Heart left ventricle (tissue), 16 donors: ENCODE data around the gene CSF3R. TPM values are rescaled to one million over a fixed set of nuclear protein-coding genes. Genes with fewer than 3 reads are reported as not detected.

Experiments used
- ATAC-seq, 4 donors: fragments of 200-7000 bp; cut with Tn5 transposase; one replicate each; pipeline ENCODE4 v1.9.1; 2020 to 2022; ENCODE audit warnings: moderate library complexity in 4 of 4, mild to moderate bottlenecking in 3 of 4, moderate number of reproducible peaks in 1 of 4
- DNase-seq, 5 donors: peaks; one replicate each; pipeline ENCODE4 v3.0.0-alpha.2; 2020
- H3K27ac ChIP-seq, 12 donors: fragments of 200-600 bp; sonication (generic) in 4 of 12; one replicate each; pipeline versions ENCODE4 v1.5.0 to v1.8.0; 2016 to 2022; ENCODE audit warnings: mild to moderate bottlenecking in 2 of 12
- H3K27me3 ChIP-seq, 9 donors: fragments of 200-600 bp; sonication (generic) in 2 of 9; one replicate each; pipeline versions ENCODE4 v1.5.1 to v1.8.0; 2016 to 2022; ENCODE audit warnings: mild to moderate bottlenecking in 3 of 9
- H3K36me3 ChIP-seq, 9 donors: fragments of 200-600 bp; sonication (generic) in 2 of 9; one replicate each; pipeline versions ENCODE4 v1.5.0 to v1.8.0; 2018 to 2022; ENCODE audit warnings: mild to moderate bottlenecking in 2 of 9
- H3K4me1 ChIP-seq, 12 donors: fragments of 200-600 bp; sonication (generic) in 4 of 12; one replicate each; pipeline versions ENCODE4 v1.5.0 to v1.8.0; 2016 to 2022; ENCODE audit warnings: mild to moderate bottlenecking in 3 of 12
- H3K4me3 ChIP-seq, 12 donors: fragments of 200-600 bp; sonication (generic) in 4 of 12; one replicate each; pipeline versions ENCODE4 v1.5.0 to v1.8.0; 2017 to 2022; ENCODE audit warnings: mild to moderate bottlenecking in 9 of 12, moderate library complexity in 4 of 12
- H3K9me3 ChIP-seq, 12 donors: fragments of 200-600 bp; sonication (generic) in 4 of 12; one replicate each; pipeline versions ENCODE4 v1.5.0 to v1.8.0; 2016 to 2022; ENCODE audit warnings: mild to moderate bottlenecking in 1 of 12
- POLR2A ChIP-seq, 2 donors: fragments of 450-650 bp; IDR thresholded peaks; one replicate each; pipeline ENCODE4 v1.6.1; 2017; ENCODE audit warnings: antibody characterized with exemption in 2 of 2, mild to moderate bottlenecking in 2 of 2, moderate library complexity in 2 of 2
- WGBS, 4 donors: extraction: QIAGEN DNeasy Blood & Tissue Kit in 2 of 4; methylation state at CpG; one replicate each; pipeline versions ENCODE4 v1.1.5 to v1.1.7; 2013 to 2018; 5-methylcytosine and 5-hydroxymethylcytosine counted together
- intact Hi-C, 10 donors: fragments of 100-400 bp; cut with DNase I; formaldehyde crosslinking; loops; one replicate each; pipeline versions ENCODE4 v1.11.1 to v1.14.2; 2022
- polyA plus RNA-seq, 2 donors: library from polyadenylated mRNA; stranded (reverse); fragments of 200-250 nt; gene quantifications; one replicate each; pipeline ENCODE4 v1.2.3, GENCODE V29; 2013
- total RNA-seq, 9 donors: library from RNA; depleted of rRNA in 2 of 9; stranded (reverse); fragments of >200 nt in 2 of 9; fragmentation: NEBNext Ultra II Directional in 3 of 9; extraction: Animal tissue kit (Norgen Biotek cat#: 25700) in 3 of 9; gene quantifications; one replicate each; pipeline versions ENCODE4 v1.1.0 to v1.2.4, GENCODE V29; 2016 to 2023
- TF ChIP-seq, protein P1 (sequence below), 12 donors: fragments of 200-600 bp; sonication (generic) in 4 of 12; IDR thresholded peaks; one replicate each; pipeline versions ENCODE4 v1.5.0 to v1.8.0; 2018 to 2022; ENCODE audit warnings: antibody characterized with exemption in 12 of 12, mild to moderate bottlenecking in 5 of 12
- donor health status: ischemic (EF 13 %, LVEDD 7.1; RV severe dilation, severe dysfunction).
- donor health status: healthy with polysubstance abuse.
- donor health status: DM: no; HTN: yes; CAD: no.
- donor health status: DM: no; HTN: no; CAD: no.
- donor health status: ischemic (EF 25% LVEDD 6.9; RV normal size, moderate dysfunction).
- donor health status: ischemic (EF 25% LVEDD 5.7; RV mildly dilated, moderate dysfunction).
- donor health status: healthy.
- donor health status: DM: yes; HTN: yes; CAD: no.
- donor health status: ischemic (EF 35%, LVEDD 5.7; RV mildly dilated, moderate dysfunction).
- donor health status: nonischemic (EF 11% LVEDD 7.7; RV severe dilation, severe dysfunction).
- donor health status: DM: yes; HTN: yes; CAD: no.
- donor health status: PGD.
- donor health status: ischemic (EF 29% LVEDD 5.4; RV normal size, mild dysfunction).
- donor health status: nonischemic (EF 23%, LVEDD 6.1; RV moderate dilation, normal function).

Gene CSF3R
- total and polyA plus RNA-seq, 11 donors, result 1.5 to 22.7 (median 4.1) TPM

DNA sequence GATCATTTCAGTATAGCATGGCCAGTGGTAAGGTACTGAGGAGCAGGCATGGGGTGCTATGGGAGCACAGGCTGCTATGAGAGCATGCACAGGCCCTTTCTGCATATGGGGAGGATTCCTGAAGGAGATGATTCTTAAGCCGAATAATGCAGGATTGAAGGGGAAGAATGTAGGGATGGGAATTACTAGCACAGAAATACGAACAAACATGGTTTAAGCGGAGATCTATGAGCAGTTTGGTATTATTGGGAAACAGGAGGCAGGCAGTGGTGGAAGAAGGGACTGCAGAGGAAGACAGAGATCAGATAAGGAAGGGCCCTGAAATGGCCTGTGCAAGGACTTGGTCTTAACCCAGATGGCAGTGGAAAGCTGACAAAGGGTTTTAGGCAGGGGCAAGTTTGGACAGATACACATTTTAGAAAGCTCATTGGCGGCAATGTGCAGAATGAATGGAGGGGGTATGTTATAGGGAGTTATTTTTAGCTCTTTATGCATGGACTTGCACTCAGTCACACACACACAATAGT, 34.1 kb downstream of the CSF3R start:
- H3K36me3 ChIP-seq, result no peaks in the 10 kb centered on the region
- no peak for TF ChIP-seq POLR2A (IDR thresholded peaks at IDR 0.05)
- no peaks in the 10 kb centered on the region for H3K9me3 ChIP-seq
- no peak overlapping the region for H3K27ac ChIP-seq
- no peak overlapping the region for H3K4me3 ChIP-seq
- no peak for ATAC-seq
- DNase-seq, result no peak
- 88 to 92% (median 90%) methylated on average over 4 of the region's 4 CpGs for WGBS, 4 donors
- peaks cover 0 to 27% (median 7%) of the 10 kb centered on the region in 12 donors for H3K4me1 ChIP-seq
- intact Hi-C loops, result no loop called here
- H3K27me3 ChIP-seq, result no peaks in the 10 kb centered on the region

DNA sequence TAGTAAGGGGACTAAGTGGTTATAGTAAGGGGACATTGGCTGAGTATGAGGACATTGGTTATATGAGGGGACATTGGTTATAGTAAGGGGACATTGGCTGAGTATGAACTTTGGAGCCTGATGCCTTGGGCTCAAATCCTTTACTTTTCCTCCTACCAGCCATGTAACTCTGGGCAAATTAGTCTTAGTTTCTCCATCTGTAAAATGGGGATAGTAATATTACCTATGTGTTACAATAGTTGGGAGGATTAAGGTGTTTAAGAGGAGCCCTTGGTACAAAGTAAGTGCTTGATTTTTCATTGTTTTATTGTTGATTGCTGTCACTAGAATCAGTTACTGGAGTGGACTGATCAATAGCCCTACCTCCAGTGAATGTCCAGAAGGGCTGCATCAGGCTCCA, 35.3 kb downstream of the CSF3R start:
- Histone ChIP-seq H3K36me3 (peaks cover 0 to 4% (median 0%) of the 10 kb centered on the region in 9 donors), H3K27me3 (no peaks in the 10 kb centered on the region), H3K4me1 (peaks cover 0 to 27% (median 7%) of the 10 kb centered on the region in 12 donors), H3K27ac (no peak overlapping the region), H3K4me3 (no peak overlapping the region), H3K9me3 (no peaks in the 10 kb centered on the region)
- ATAC-seq (no peak), DNase-seq (no peak)
- intact Hi-C loops, result no loop called here
- TF ChIP-seq, protein P1, sequence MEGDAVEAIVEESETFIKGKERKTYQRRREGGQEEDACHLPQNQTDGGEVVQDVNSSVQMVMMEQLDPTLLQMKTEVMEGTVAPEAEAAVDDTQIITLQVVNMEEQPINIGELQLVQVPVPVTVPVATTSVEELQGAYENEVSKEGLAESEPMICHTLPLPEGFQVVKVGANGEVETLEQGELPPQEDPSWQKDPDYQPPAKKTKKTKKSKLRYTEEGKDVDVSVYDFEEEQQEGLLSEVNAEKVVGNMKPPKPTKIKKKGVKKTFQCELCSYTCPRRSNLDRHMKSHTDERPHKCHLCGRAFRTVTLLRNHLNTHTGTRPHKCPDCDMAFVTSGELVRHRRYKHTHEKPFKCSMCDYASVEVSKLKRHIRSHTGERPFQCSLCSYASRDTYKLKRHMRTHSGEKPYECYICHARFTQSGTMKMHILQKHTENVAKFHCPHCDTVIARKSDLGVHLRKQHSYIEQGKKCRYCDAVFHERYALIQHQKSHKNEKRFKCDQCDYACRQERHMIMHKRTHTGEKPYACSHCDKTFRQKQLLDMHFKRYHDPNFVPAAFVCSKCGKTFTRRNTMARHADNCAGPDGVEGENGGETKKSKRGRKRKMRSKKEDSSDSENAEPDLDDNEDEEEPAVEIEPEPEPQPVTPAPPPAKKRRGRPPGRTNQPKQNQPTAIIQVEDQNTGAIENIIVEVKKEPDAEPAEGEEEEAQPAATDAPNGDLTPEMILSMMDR (IDR thresholded peaks at IDR 0.05), result no peak
- no peak for TF ChIP-seq POLR2A (IDR thresholded peaks at IDR 0.05)

DNA sequence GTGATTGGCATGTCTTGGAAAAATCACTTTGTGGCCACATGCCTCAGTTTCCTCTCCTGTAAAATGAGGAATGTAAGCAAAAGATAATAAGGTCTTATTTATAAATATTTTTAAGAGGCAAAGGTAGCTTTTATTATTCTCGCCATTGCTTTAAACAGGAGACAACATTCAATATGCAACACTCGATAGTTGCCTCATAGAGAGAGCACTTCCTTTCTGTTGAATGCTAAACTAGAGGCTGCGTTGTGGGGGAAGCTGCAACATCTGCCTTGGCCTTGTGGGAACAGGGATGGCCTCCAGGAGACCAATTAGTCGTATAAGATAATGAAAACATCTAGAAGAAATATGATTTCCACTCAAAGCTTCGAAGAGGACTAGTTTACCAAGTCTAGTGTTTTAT, 36.0 kb downstream of the CSF3R start:
- intact Hi-C loops, result no loop called here
- DNase-seq, result no peak
- TF ChIP-seq, protein P1 (IDR thresholded peaks at IDR 0.05), result no peak
- TF ChIP-seq POLR2A (IDR thresholded peaks at IDR 0.05), result no peak
- WGBS, 4 donors, result 60 to 75% (median 66%) methylated on average over 5 of the region's 5 CpGs
- Histone ChIP-seq H3K27me3 (no peaks in the 10 kb centered on the region), H3K4me3 (no peak overlapping the region), H3K9me3 (no peaks in the 10 kb centered on the region), H3K36me3 (peaks cover 0 to 4% (median 0%) of the 10 kb centered on the region in 9 donors), H3K4me1 (peaks cover 0 to 27% (median 7%) of the 10 kb centered on the region in 12 donors), H3K27ac (no peak overlapping the region)
- ATAC-seq, result no peak

DNA sequence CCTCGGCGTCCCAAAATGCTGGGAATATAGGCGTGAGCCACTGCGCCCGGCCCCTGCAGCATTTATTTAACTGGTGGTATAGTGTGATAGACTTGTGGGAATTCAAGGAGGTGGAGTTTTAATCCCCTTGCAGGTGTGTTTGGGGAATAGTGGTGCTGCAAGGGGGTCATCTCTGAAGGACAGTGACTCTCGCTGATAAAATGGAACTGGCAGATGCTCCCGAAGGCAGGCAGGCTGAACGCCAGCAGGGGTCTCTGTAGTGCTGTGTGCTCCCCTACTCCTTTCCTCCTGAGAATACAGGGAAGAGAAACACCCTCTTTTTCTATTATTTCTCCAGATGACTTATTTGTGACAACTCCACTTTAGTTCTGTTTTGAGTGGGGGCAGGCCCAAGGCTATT, 36.4 kb downstream of the CSF3R start:
- Histone ChIP-seq H3K27me3 (no peaks in the 10 kb centered on the region), H3K4me3 (no peak overlapping the region), H3K36me3 (peaks cover 0 to 4% (median 0%) of the 10 kb centered on the region in 9 donors), H3K27ac (no peak overlapping the region), H3K9me3 (no peaks in the 10 kb centered on the region), H3K4me1 (peaks cover 0 to 26% (median 7%) of the 10 kb centered on the region in 12 donors)
- TF ChIP-seq POLR2A (IDR thresholded peaks at IDR 0.05), result no peak
- TF ChIP-seq, protein P1 (IDR thresholded peaks at IDR 0.05), result peak in 6 of 12 donors; percentile 13 to 35 (median 22)
- DNase-seq, result peak in 2 of 5 donors; percentile 43 to 64
- WGBS, 4 donors, result 62 to 70% (median 63%) methylated on average over 8 of the region's 8 CpGs
- ATAC-seq, result no peak
- intact Hi-C loops, result no loop called here

DNA sequence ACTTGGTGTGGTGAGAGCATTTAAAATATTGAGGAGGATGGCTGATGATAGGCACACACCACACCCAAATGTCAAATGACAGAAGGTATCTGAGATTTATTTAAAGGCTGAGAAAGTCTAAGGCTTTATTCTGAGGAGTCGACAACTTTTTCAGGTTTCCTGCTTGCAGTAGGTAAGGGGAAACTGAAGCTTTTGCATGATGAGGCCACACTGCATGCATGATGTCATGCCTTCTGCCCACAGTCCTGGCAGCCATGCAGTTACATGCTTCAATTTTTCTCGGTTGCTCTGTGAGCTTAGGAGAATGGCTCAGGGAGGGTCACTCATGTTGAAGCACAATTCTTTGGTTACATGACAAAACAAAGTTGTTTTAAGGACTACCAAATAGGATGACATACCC, 39.4 kb downstream of the CSF3R start:
- Histone ChIP-seq H3K36me3 (peaks cover 0 to 11% (median 0%) of the 10 kb centered on the region in 9 donors), H3K27me3 (no peaks in the 10 kb centered on the region), H3K4me1 (peaks cover 0 to 6% (median 0%) of the 10 kb centered on the region in 12 donors), H3K4me3 (no peak overlapping the region), H3K9me3 (no peaks in the 10 kb centered on the region), H3K27ac (no peak overlapping the region)
- 82 to 92% (median 88%) methylated on average over 2 of the region's 2 CpGs for WGBS, 4 donors
- ATAC-seq (no peak), DNase-seq (no peak)
- intact Hi-C loops, result no loop called here
- TF ChIP-seq POLR2A (IDR thresholded peaks at IDR 0.05), result no peak
- TF ChIP-seq, protein P1 (IDR thresholded peaks at IDR 0.05), result no peak
